ENCODE data around the gene B4GALT6. TPM values are rescaled to one million over a fixed set of nuclear protein-coding genes. Genes with fewer than 3 reads are reported as not detected.

The B4GALT6 gene
- total and polyA plus RNA-seq, 2 of the 8 experiments (the other 6 are each of a cell fraction or from before 2014, with no cell fraction given) = 6.3 to 41.5 TPM

DNA sequence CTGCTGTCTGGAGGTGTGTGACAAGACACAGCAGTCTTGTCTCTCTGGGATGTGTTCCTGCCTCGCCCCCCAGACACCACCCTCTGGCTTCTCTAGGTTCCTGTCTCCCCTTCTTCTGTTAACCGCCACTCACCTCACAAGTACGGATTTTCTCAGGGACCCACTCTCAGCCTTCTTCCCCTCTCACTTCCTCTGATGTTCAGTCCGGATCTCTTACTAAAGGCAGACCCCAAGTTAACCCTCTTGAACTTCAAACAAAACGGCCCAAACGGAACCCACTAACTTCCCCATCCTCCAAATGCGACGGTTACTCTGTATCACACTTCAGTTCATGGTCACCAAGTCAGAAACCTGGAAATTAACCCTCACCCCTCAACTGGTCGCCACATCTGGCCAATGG, 32.0 kb downstream of the B4GALT6 start:
- Histone ChIP-seq H3K27me3 (replicated peaks in 1 of 4; ENCODE audit: control insufficient read depth in 3 of 4, extremely low read depth in 1 of 4, insufficient read depth in 3 of 4, low read length in 3 of 4) (no peaks in the 10 kb centered on the region), H4K20me1 (replicated peaks in 1 of 2; ENCODE audit: control insufficient read depth in 1 of 2, insufficient read depth in 2 of 2, low read length in 2 of 2) (peaks cover 0 to 2% of the 10 kb centered on the region in 2 experiments), H3K79me1 (ENCODE audit: low read depth, low read length) (peaks cover 2% of the 10 kb centered on the region), H2BK15ac (ENCODE audit: low read length) (no peak overlapping the region), H2BK20ac (ENCODE audit: low read length) (no peak overlapping the region), H3K23me2 (ENCODE audit: low read depth, low read length) (no peaks in the 10 kb centered on the region), H4K91ac (replicated peaks; ENCODE audit: insufficient read length, low read length) (no peak overlapping the region), H3K9ac (replicated peaks in 1 of 4; ENCODE audit: extremely low read depth in 1 of 4, low read depth in 3 of 4, low read length in 3 of 4) (no peak overlapping the region), H3K9me3 (ENCODE audit: insufficient read depth in 2 of 2, low read depth in 1 of 2, low read length in 1 of 2) (no peaks in the 10 kb centered on the region), H3K36me3 (ENCODE audit: control insufficient read depth in 2 of 4, insufficient read depth in 4 of 4, low read length in 3 of 4) (no peaks in the 10 kb centered on the region), H3K27ac (ENCODE audit: low read depth, low read length) (no peak overlapping the region), H3K4ac (replicated peaks; ENCODE audit: insufficient read length, low read depth, low read length) (no peak overlapping the region), H3K23ac (ENCODE audit: insufficient read length) (no peak overlapping the region), H2AK5ac (ENCODE audit: low read depth, low read length) (no peak overlapping the region), H3K56ac (replicated peaks; ENCODE audit: insufficient read length, low read depth, low read length) (no peak overlapping the region), H2BK12ac (ENCODE audit: low read depth, low read length) (no peak overlapping the region), H2AFZ (ENCODE audit: low read length) (no peak overlapping the region), H4K8ac (ENCODE audit: extremely low read depth, insufficient read depth, low read length) (no peak overlapping the region), H3K79me2 (ENCODE audit: control insufficient read depth in 1 of 2, insufficient read depth in 2 of 2, low read length in 2 of 2) (0 out of 4 replicates have a peak, but pooled peaks cover 0 to 2% of the 10 kb centered on the region in 2 experiments), H3K14ac (ENCODE audit: insufficient read length) (no peak overlapping the region), H4K5ac (ENCODE audit: insufficient read length, low read depth, low read length) (no peak overlapping the region), H3K18ac (ENCODE audit: extremely low read depth, low read length) (no peak overlapping the region), H2BK120ac (replicated peaks; ENCODE audit: low read depth, low read length) (no peak overlapping the region), H3K4me1 (replicated peaks in 1 of 4; ENCODE audit: control insufficient read depth in 3 of 4, insufficient read depth in 4 of 4, low read length in 3 of 4) (peaks cover 0 to 9% (median 2%) of the 10 kb centered on the region in 4 experiments; a peak in 5 of 7 replicates), H3K4me3 (ENCODE audit: extremely low read depth in 1 of 4, insufficient read depth in 2 of 4, low read depth in 3 of 4, low read length in 4 of 4) (no peak overlapping the region), H2BK5ac (ENCODE audit: low read depth, low read length) (no peak overlapping the region), H3K4me2 (ENCODE audit: insufficient read depth in 1 of 2, low read depth in 2 of 2, low read length in 2 of 2) (no peak overlapping the region)
- 93% methylated on average over 9 of the region's 9 CpGs; no CpG with 5 or more reads in 1 of the 2 experiments for WGBS, 2 experiments (ENCODE audit: extremely low coverage in 1 of 2, insufficient coverage in 1 of 2, insufficient read length in 1 of 2, insufficient replicate concordance in 2 of 2, low coverage in 1 of 2, low lambda C conversion rate in 2 of 2, missing lambda C conversion rate in 1 of 2)
- ChIA-PET CTCF (ENCODE audit: partially characterized antibody) (interaction anchor here (1.7 to 2.3 kb wide), 4 partner anchors 10 to 67 kb away, joined by 5 to 7 read pairs (median 6); no protein-coding TSS in a partner anchor), POLR2A (ENCODE audit: partially characterized antibody) (interaction anchor here (0.7 to 0.9 kb wide), 3 partner anchors 18 to 38 kb away, joined by 3 read pairs; no protein-coding TSS in a partner anchor)
- DNase-seq (ENCODE audit: low read depth in 1 of 2, low spot score in 2 of 2) (no peak), FAIRE-seq (no peak)
- TF ChIP-seq, protein P1, sequence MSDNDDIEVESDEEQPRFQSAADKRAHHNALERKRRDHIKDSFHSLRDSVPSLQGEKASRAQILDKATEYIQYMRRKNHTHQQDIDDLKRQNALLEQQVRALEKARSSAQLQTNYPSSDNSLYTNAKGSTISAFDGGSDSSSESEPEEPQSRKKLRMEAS (IDR thresholded peaks at IDR 0.05) = no peak
- TF ChIP-seq JUND (IDR thresholded peaks at IDR 0.05; ENCODE audit: low read length) = no peak
- no peak for TF ChIP-seq KDM1A (IDR thresholded peaks at IDR 0.05; ENCODE audit: borderline replicate concordance, low read length)

Data from H1 (cell line).